Right lung (tissue), 5 donors: ENCODE data around the gene KLF1. TPM values are rescaled to one million over a fixed set of nuclear protein-coding genes. Genes with fewer than 3 reads are reported as not detected.
A peak's percentile ranks its signal among the peaks of the same experiment; 100 is the strongest.
"Not testable (repeated sequence)": the region's sequence is repeated elsewhere in the genome, so short reads cannot be mapped to it uniquely, and the experiment has no call there.

Experiments
- DNase-seq, 2 donors: peaks; one replicate each; pipeline ENCODE4 v3.0.0-alpha.2; 2013
- polyA plus RNA-seq, 5 donors: library from polyadenylated mRNA; unstranded; fragments of 120-200 nt; gene quantifications; one replicate each; pipeline versions ENCODE4 v1.2.1 to v1.2.3, GENCODE V29; 2013; ENCODE audit warnings: inconsistent platforms in 1 of 5, low replicate concordance in 1 of 5; ENCODE audit not compliant: insufficient read length in 5 of 5, insufficient read depth in 1 of 5

The KLF1 gene
- polyA plus RNA-seq, 5 donors = 0.30 to 2.3 (median 0.67) TPM

- no peak for DNase-seq
Measured at GRCh38 chr19:12891553-12892021, 4.6 kb upstream of the KLF1 start.

DNA sequence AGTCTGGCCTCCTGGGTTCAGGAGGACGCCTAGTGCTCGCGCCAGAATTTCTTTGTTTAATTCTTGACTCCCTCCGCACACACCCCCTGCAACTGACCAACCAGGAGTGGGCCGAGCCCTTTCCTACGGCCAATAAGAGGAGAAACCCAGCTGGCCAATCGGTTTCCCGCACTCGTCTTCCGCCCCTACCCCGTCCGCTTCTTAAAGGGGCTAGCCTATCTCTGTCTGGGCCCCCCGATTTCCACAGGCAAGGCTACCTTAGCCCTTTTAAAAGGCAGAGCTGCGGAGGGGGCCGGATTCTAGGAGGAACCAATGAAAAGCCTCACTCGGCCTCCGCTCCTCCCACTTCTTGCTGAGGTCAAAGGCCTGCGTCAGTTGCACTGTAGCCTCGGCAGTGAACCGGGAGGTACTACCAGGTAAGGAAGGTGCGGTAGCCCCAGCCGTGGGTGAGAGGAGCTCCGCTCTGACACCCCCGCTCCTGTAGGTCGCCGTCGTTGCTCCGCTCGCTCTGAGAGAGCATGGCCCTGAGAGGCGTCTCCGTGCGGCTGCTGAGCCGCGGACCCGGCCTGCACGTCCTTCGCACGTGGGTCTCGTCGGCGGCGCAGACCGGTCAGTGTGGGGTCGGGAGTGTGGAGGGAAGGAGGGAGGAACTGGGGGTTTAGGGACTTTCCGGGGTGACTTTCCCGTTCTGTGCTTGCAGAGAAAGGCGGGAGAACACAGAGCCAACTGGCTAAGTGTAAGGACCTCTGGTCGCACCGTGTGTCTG lies 4.0 kb upstream of the KLF1 start, which contains the start of gene GCDH:
TSS of gene GCDH (plus strand) at position 374 of the 766 bp plus-strand sequence. CDS start at position 519, 145 bp downstream.
- DNase-seq = peak; percentile 94 to 96

GRCh38 chr19:12890299-12890786 lies 3.3 kb upstream of the KLF1 start:
- DNase-seq = not testable (repeated sequence)

- DNase-seq = no peak
Measured at GRCh38 chr19:12888006-12888603, 1.1 kb upstream of the KLF1 start.

DNA sequence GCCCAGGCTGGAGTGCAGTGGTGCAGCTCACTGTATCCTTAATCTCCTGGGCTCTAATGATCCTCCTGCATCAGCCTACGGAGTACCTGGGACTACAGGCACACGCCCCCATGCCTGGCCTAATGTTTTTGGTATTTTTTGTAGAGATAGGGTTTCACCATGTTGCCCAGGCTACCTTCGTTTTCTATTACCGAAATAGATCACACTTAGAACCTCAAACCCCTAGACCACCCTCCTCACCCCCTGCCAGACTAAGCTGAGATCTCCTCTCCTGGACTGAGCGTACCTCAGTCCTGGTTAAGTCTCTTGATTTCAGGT lies 391 bp downstream of the KLF1 start:
- no peak for DNase-seq

DNA sequence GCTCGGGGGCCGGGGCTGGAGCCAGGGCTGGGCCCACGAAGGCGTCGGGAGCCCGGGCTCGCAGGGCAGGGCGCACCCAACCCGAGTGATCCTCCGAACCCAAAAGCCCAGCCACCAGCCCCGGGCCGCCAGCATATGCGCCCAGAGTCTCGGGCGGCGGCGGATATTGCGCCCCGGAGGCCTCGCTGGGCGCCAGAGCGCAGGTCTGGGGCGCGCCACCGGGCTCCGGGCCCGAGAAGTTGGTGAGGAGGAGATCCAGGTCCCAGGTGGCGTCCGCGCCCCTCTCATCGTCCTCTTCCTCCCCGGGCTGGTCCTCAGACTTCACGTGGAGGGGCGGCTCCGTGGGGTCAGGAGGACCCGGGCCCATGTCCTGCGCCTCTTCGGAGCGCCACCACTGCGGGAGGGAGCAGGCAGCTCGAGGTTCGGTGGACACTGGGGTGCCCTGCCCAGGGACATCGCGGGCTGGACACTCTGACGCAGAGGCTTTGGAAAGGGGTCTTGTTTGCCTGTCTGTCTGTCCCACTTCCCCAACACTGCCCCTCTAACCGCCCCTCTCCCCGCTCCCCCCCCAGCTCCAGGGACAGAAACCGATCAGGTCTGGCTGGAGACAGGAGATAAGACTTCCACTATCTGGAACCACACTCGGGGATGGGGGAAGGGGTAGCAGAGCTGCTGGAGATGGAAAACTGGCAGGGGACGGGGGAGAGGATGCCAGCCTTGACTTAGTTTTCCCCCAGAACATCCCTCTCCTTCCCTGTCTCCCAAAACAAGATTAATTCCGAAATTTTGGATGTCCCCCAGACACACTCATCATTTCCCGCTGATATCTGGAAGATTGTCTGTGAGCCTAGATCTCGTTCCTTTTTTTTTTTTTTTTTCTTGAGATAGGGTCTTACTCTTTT lies 1.0 kb downstream of the KLF1 start:
- DNase-seq = no peak

DNA sequence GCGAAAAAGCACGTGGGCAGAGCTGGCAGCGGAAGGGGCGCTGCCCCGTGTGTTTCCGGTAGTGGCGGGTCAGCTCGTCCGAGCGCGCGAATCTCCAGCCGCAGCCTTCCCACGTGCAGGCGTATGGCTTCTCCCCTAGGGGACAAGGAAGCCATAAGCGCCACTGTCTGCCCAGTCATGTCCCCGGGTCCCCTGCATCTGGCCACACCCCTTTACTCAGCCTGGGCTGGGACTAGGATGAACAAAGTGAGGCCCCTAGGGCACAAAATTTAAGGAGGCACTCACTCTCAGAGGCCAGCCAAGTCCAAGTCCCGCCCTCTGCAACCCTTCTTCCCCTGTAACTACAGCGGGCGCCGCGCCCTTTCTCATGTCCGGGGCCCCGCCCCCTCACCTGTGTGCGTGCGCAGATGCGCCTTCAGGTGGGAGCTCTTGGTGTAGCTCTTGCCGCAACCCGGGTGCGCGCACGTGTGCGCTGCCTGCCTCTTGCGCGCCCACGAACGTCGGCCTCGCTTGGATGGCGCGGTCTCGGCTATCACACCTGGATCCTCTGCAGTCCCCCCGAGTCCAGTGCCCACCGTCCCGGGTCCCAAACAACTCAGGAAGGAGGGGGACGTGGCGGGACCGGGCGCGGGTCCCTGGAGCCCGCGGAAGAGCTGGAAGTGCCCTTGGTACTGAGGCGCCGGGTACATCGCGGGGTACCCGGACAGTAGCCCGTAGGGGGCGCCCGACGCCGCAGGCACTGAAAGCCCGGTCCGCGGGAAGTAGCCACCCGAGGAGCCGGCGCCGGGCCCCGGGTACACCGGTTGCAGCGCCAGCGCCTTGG lies 1.9 kb downstream of the KLF1 start:
- peak in 1 of 2 donors; percentile 36 for DNase-seq

DNA sequence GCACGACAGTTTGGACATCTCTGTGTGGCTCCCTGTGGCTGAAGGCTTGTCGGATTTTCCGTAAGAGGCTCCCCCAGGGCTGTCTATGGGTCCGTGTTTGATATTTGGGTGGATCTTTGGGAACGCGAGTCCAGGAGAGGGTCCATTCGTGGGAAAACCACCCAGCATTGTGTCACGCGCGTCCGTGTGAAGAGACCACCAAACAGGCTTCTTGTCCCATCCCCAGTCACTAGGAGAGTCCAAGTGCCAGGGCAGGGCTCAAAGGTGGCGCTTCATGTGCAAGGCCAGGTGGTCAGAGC lies 2.4 kb downstream of the KLF1 start:
- DNase-seq = no peak

- DNase-seq = no peak
Measured at GRCh38 chr19:12884202-12884601, 2.8 kb downstream of the KLF1 start.

DNA sequence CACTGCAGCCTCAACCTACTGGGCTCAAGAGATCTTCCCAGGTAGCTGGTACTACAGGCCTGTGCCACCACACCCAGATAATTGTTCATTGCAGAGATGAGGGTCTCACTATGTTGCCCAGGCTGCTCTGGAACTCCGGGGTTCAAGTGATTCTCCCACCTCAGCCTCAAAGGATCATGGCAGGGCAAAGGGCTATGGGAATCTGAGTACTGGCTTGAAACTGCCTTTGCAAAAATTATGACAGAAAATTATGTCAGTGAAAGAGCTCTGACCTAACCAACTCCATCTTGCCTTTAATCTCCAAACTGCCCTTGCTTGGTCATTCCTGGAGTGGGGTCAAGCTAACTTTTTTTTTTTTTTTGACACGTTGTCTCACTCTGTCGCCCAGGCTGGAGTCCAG lies 4.4 kb downstream of the KLF1 start:
- no peak for DNase-seq

GRCh38 chr19:12881172-12881808 lies 5.7 kb downstream of the KLF1 start, which contains the start of gene DNASE2:
Gene DNASE2, minus strand, starts transcription at chr19:12881449. Its CDS starts 74 bp downstream, at chr19:12881375.
- peak; percentile 90 to 91 for DNase-seq

DNA sequence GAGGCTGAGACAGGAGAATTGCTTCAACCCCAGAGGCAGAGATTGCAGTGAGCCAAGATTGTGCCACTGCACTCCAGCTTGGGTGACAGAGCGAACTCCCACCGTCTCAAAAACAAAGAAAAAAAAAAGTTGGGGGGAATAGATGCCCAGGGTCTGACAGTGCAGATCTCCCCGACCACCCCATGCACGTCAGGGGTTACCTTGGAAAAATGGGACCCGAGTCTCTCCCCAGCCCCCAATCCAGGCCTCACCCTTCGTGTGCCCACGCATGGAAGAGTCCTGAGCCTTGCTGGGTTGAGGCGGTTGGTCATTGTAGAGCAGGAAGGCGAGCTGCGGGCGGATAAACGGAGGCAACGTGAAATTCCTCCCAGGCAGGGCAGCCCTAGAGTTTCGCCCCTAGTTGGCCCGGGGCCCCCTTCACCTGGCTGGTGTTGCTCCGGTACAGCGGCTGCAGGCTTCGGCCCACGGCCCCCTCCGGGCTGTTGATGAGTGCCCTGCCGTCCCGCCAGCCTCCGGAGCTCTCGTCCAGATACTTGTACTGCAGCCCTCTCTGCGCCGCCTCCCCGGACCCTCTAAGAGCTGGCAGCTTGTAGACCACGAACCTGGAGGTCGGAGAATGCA lies 6.3 kb downstream of the KLF1 start:
- peak in 1 of 2 donors; percentile 15 for DNase-seq

DNA sequence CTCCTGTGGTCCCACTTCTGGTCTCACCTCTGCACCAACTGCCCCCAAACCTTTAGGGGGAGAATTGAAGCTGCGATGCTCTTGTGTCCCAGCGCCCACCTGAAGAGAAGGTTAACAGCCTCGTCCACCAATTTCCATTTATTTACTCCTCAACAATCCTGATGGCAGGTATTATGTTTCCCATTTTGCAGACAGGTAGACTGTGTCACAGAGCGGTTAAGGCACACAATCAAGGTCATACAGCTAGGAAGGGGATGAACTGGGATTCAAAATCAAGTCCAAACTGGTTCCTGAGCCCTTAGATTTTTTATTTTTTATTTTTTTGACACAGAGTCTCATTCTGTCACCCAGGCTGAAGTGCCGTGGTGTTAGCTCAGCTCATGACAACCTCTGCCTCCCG lies 11.9 kb downstream of the KLF1 start:
- no peak for DNase-seq

- no peak for DNase-seq
Measured at GRCh38 chr19:12873891-12874745, 12.9 kb downstream of the KLF1 start.

DNA sequence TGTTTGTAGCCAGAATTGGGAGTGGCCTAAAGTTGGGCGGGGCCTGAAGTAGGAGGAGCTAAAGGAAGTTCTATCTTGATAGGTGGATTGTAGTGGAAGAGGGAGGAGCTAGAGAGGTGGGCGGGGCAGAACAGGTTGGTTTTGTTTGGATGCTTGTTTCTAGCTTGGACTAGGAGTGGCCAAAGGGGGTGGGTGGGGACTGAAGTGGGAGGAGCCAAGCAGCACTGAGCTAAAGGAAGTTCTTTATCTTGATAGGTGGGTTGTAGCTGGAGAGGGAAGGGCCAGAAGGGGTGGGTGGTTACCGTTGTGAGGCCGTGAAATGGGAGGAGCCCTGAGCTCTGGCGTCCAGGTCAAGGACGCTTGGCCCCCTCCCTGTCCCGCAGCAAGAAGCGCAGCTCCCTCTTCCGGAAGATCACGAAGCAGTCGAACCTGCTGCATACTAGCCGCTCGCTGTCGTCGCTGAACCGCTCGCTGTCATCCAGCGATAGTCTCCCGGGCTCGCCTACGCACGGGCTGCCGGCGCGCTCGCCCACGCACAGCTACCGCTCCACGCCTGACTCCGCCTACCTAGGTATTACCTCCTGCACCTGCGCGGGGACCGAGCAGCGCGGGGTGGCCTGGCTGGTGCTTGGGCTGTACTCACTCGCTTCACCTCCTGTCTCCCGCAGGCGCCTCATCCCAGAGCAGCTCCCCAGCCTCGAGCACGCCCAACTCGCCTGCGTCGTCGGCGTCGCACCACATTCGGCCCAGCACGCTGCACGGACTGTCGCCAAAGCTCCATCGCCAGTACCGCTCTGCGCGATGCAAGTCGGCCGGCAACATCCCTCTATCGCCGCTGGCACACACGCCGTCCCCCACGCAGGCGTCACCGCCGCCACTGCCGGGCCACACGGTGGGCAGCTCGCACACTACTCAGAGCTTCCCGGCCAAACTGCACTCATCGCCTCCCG lies 13.8 kb downstream of the KLF1 start:
- no peak for DNase-seq

GRCh38 chr19:12872255-12872654 lies 14.7 kb downstream of the KLF1 start:
- DNase-seq = no peak

- DNase-seq = no peak
Measured at GRCh38 chr19:12871681-12872080, 15.3 kb downstream of the KLF1 start.

DNA sequence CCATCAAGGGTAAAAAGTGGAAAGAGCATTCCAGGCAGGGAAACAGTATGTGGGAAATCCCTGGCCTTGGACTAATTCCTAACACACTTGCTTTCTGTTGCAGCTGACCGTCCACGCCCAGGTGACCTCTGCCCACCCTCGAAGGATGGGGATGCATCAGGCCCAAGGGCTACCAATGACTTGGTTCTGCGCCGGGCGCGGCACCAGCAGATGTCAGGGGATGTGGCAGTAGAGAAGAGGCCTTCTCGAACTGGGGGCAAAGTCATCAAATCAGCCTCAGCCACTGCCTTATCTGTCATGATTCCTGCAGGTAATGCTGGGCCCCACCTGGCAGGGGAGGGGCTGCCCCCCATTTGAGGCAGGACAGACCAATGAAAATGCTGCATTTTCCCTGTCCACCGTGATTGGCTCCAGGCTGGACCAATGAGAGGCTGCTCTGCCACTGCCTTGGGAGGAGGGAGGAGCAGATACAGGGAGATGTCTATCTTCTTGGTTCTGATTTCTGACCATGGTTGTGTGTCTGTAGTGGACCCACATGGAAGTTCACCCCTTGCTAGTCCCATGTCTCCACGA lies 18.4 kb downstream of the KLF1 start:
- no peak for DNase-seq
